ENCODE data around the gene STK40. TPM values are rescaled to one million over a fixed set of nuclear protein-coding genes. Genes with fewer than 3 reads are reported as not detected.

Gene STK40, protein sequence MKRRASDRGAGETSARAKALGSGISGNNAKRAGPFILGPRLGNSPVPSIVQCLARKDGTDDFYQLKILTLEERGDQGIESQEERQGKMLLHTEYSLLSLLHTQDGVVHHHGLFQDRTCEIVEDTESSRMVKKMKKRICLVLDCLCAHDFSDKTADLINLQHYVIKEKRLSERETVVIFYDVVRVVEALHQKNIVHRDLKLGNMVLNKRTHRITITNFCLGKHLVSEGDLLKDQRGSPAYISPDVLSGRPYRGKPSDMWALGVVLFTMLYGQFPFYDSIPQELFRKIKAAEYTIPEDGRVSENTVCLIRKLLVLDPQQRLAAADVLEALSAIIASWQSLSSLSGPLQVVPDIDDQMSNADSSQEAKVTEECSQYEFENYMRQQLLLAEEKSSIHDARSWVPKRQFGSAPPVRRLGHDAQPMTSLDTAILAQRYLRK
- total RNA-seq (11.8 TPM), polyA plus RNA-seq (73.5 TPM)

DNA sequence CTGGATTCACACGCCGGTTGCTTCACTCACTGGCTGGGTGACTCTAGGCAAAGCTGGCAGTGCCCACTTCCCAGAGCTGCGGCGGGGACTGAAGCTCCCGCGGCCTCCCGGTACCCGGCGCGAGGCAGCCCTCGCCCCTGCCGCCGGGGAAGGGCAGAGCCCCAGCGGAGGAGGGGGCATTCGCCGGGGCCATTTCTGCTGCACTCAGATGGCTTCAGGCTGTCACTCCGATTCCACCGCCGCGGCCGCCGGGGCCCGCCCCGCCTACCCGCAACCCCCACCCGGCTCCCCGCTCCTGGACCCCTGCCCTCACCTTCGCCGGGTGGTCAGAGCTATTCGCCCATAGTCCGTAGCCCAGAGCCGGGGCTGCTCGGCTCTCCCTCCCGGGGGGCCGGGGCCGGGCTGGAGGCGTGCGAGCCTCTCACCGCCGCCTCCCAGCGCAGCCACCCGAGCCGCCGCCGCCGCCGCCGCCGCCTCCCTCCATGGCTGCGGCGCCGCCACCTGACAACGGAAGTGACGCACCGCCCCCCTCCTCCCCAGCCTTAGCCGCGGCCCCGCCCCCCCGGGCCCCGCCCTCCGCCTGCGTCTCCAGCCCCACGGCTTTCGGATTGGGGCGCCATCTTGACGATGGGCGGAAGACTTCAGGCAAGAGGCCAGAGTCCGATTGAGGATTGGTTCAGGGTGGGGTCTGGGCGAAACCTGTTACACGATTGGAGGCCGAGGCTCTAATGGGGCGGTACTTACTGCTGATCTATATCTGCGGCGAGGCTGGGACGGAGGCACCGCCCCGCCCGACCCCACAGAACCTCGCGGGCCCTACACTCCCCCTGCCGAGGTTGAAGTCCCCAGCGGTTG lies at the start of gene STK40:
TSS of gene STK40 (minus strand) at position 515 of the 855 bp plus-strand sequence. CDS start 24,592 bp downstream, outside the sequence.
- H3K36me3 ChIP-seq (ENCODE audit: insufficient read depth) = no peaks in the 10 kb centered on the region
- no peaks in the 10 kb centered on the region for H3K4me1 ChIP-seq (ENCODE audit: insufficient read depth)
- peak; percentile 98 for DNase-seq (ENCODE audit: extremely low spot score)
- peak within 1 kb of the TSS; percentile 85 for H3K4me3 ChIP-seq (ENCODE audit: low read depth, low read length)
- under 1% methylated on average over 82 of the region's 82 CpGs for WGBS
- H3K27ac ChIP-seq (ENCODE audit: low read depth) = peak within 1 kb of the TSS; percentile 97

- H3K27ac ChIP-seq (ENCODE audit: low read depth) = no peak overlapping the region
- no peaks in the 10 kb centered on the region for H3K36me3 ChIP-seq (ENCODE audit: insufficient read depth)
- whole genome bisulfite sequencing = 41% methylated on average over 1 of the region's 1 CpG
- DNase-seq (ENCODE audit: extremely low spot score) = no peak
- no peaks in the 10 kb centered on the region for H3K4me1 ChIP-seq (ENCODE audit: insufficient read depth)
- no peak overlapping the region for H3K4me3 ChIP-seq (ENCODE audit: low read depth, low read length)
Measured at GRCh38 chr1:36433102-36433501, 47.4 kb upstream of the STK40 start.

- Histone ChIP-seq H3K4me3 (ENCODE audit: low read depth, low read length) (no peak overlapping the region), H3K4me1 (ENCODE audit: insufficient read depth) (no peaks in the 10 kb centered on the region), H3K36me3 (ENCODE audit: insufficient read depth) (no peaks in the 10 kb centered on the region), H3K27ac (ENCODE audit: low read depth) (no peak overlapping the region)
- 88% methylated on average over 4 of the region's 4 CpGs for WGBS
- DNase-seq (ENCODE audit: extremely low spot score) = no peak
Measured at GRCh38 chr1:36432616-36433015, 46.9 kb upstream of the STK40 start.

DNA sequence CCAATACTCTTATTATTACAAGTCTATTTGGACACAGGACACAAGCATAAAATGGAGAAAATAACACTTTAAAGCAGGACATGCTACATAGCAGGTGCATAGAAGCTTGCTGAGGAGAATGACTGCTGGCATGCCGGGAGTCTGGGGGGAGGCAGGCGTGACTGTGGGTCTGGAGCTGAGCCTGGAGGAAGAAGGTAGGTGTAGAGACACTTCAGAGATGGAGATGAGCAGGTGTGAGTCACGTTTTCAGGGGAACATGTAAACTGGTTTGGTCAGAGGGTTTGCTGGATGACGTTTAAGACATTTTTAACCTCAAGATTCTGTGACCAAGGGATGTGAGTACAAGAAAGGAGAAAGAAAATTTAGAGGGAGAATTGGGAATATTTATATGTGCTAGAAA lies 40.1 kb upstream of the STK40 start:
- Histone ChIP-seq H3K27ac (ENCODE audit: low read depth) (no peak overlapping the region), H3K36me3 (ENCODE audit: insufficient read depth) (no peaks in the 10 kb centered on the region), H3K4me1 (ENCODE audit: insufficient read depth) (no peaks in the 10 kb centered on the region), H3K4me3 (ENCODE audit: low read depth, low read length) (no peak overlapping the region)
- WGBS = 73% methylated on average over 4 of the region's 4 CpGs
- DNase-seq (ENCODE audit: extremely low spot score) = no peak

- no peaks in the 10 kb centered on the region for H3K4me1 ChIP-seq (ENCODE audit: insufficient read depth)
- no peak overlapping the region for H3K4me3 ChIP-seq (ENCODE audit: low read depth, low read length)
- H3K27ac ChIP-seq (ENCODE audit: low read depth) = no peak overlapping the region
- 82% methylated on average over 7 of the region's 7 CpGs for WGBS
- no peaks in the 10 kb centered on the region for H3K36me3 ChIP-seq (ENCODE audit: insufficient read depth)
- no peak for DNase-seq (ENCODE audit: extremely low spot score)
Measured at GRCh38 chr1:36421649-36422048, 35.9 kb upstream of the STK40 start.

DNA sequence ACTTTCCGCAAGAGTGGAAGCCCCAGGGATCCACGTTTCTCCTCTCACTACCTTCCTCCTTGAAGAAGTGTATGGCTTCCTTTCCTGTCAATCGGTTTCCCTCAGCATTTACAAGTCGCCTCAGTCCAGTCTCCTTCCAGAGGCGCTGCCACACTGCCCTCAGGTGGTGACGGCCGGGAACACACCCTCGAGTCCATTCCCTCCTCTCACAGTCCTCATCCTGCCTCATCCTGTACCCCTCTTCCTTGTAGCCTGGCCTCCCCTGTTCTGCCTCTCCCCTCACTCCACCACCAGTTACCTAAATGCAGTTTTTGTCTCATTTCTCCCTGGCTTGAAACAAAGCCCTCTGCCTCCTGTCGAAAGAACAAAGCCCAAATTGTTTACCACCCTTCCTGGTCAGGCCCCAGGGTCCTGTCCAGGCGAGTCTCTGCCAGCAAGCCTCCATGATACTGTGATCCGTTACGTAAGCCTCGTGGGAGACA lies 35.2 kb upstream of the STK40 start:
- no peaks in the 10 kb centered on the region for H3K36me3 ChIP-seq (ENCODE audit: insufficient read depth)
- H3K4me3 ChIP-seq (ENCODE audit: low read depth, low read length) = no peak overlapping the region
- peak; percentile 49 for DNase-seq (ENCODE audit: extremely low spot score)
- no peaks in the 10 kb centered on the region for H3K4me1 ChIP-seq (ENCODE audit: insufficient read depth)
- no peak overlapping the region for H3K27ac ChIP-seq (ENCODE audit: low read depth)
- WGBS = 17% methylated on average over 13 of the region's 13 CpGs

- Histone ChIP-seq H3K36me3 (ENCODE audit: insufficient read depth) (no peaks in the 10 kb centered on the region), H3K27ac (ENCODE audit: low read depth) (no peak overlapping the region), H3K4me3 (ENCODE audit: low read depth, low read length) (no peak overlapping the region), H3K4me1 (ENCODE audit: insufficient read depth) (no peaks in the 10 kb centered on the region)
- no peak for DNase-seq (ENCODE audit: extremely low spot score)
- WGBS = 16% methylated on average over 5 of the region's 5 CpGs
Measured at GRCh38 chr1:36420409-36420808, 34.7 kb upstream of the STK40 start.

- H3K36me3 ChIP-seq (ENCODE audit: insufficient read depth) = no peaks in the 10 kb centered on the region
Measured at GRCh38 chr1:36419569-36419968, 33.8 kb upstream of the STK40 start.

GRCh38 chr1:36419140-36419539 lies 33.4 kb upstream of the STK40 start:
- no peaks in the 10 kb centered on the region for H3K4me1 ChIP-seq (ENCODE audit: insufficient read depth)
- H3K27ac ChIP-seq (ENCODE audit: low read depth) = no peak overlapping the region
- H3K36me3 ChIP-seq (ENCODE audit: insufficient read depth) = no peaks in the 10 kb centered on the region
- H3K4me3 ChIP-seq (ENCODE audit: low read depth, low read length) = no peak overlapping the region
- WGBS = 79% methylated on average over 3 of the region's 3 CpGs
- DNase-seq (ENCODE audit: extremely low spot score) = no peak

More at GRCh38 chr1:36419569-36419968, 33.8 kb upstream of the STK40 start:
- Histone ChIP-seq H3K4me1 (ENCODE audit: insufficient read depth) (no peaks in the 10 kb centered on the region), H3K4me3 (ENCODE audit: low read depth, low read length) (no peak overlapping the region), H3K27ac (ENCODE audit: low read depth) (no peak overlapping the region)
- WGBS = 63% methylated on average over 4 of the region's 4 CpGs
- no peak for DNase-seq (ENCODE audit: extremely low spot score)

- no peak overlapping the region for H3K27ac ChIP-seq (ENCODE audit: low read depth)
- H3K36me3 ChIP-seq (ENCODE audit: insufficient read depth) = no peaks in the 10 kb centered on the region
- H3K4me1 ChIP-seq (ENCODE audit: insufficient read depth) = no peaks in the 10 kb centered on the region
- WGBS = 89% methylated on average over 9 of the region's 9 CpGs
- H3K4me3 ChIP-seq (ENCODE audit: low read depth, low read length) = no peak overlapping the region
- no peak for DNase-seq (ENCODE audit: extremely low spot score)
Measured at GRCh38 chr1:36417931-36418330, 32.2 kb upstream of the STK40 start.

GRCh38 chr1:36415661-36416326 lies 30.1 kb upstream of the STK40 start:
- Histone ChIP-seq H3K36me3 (ENCODE audit: insufficient read depth) (no peaks in the 10 kb centered on the region), H3K4me1 (ENCODE audit: insufficient read depth) (no peaks in the 10 kb centered on the region), H3K27ac (ENCODE audit: low read depth) (no peak overlapping the region), H3K4me3 (ENCODE audit: low read depth, low read length) (no peak overlapping the region)
- WGBS = 80% methylated on average over 15 of the region's 15 CpGs
- DNase-seq (ENCODE audit: extremely low spot score) = no peak

- 88% methylated on average over 4 of the region's 4 CpGs for WGBS
- Histone ChIP-seq H3K36me3 (ENCODE audit: insufficient read depth) (no peaks in the 10 kb centered on the region), H3K4me3 (ENCODE audit: low read depth, low read length) (no peak overlapping the region), H3K4me1 (ENCODE audit: insufficient read depth) (no peaks in the 10 kb centered on the region), H3K27ac (ENCODE audit: low read depth) (no peak overlapping the region)
- DNase-seq (ENCODE audit: extremely low spot score) = no peak
Measured at GRCh38 chr1:36414384-36414783, 28.7 kb upstream of the STK40 start.

Measured in urinary bladder (tissue), 4 donors.